ENCODE data around the gene SPATS2.

Gene SPATS2

GRCh38 chr12:49440035-49440434 lies 72.8 kb downstream of the SPATS2 start:
- no peaks in the 10 kb centered on the region for H3K9me3 ChIP-seq (ENCODE audit: control insufficient read depth, low read length)
- 88% methylated on average over 1 of the region's 2 CpGs; no CpG with 5 or more reads in 1 of the 2 experiments for WGBS, 2 experiments (ENCODE audit: insufficient coverage in 2 of 2)
- no peaks in the 10 kb centered on the region for H3K4me1 ChIP-seq (ENCODE audit: control insufficient read depth, insufficient read depth, low read length, poor library complexity, severe bottlenecking)
- H3K4me3 ChIP-seq (ENCODE audit: extremely low read depth, insufficient read depth, low read length, poor library complexity, severe bottlenecking) = no peak overlapping the region
- no peak overlapping the region for H3K27ac ChIP-seq (ENCODE audit: low read depth, low read length, severe bottlenecking)
- peaks cover 7% of the 10 kb centered on the region for H3K36me3 ChIP-seq (ENCODE audit: control insufficient read depth, insufficient read depth, low read length)

GRCh38 chr12:49442915-49443314 lies 75.7 kb downstream of the SPATS2 start:
- Histone ChIP-seq H3K9me3 (ENCODE audit: control insufficient read depth, low read length) (peaks cover 6% of the 10 kb centered on the region), H3K27ac (ENCODE audit: low read depth, low read length, severe bottlenecking) (no peak overlapping the region), H3K36me3 (ENCODE audit: control insufficient read depth, insufficient read depth, low read length) (peaks cover 12% of the 10 kb centered on the region), H3K4me3 (ENCODE audit: extremely low read depth, insufficient read depth, low read length, poor library complexity, severe bottlenecking) (no peak overlapping the region), H3K4me1 (ENCODE audit: control insufficient read depth, insufficient read depth, low read length, poor library complexity, severe bottlenecking) (no peaks in the 10 kb centered on the region)
- no CpG with 5 or more reads among the region's 1 CpG for WGBS, 2 experiments (ENCODE audit: insufficient coverage in 2 of 2)

- no peak overlapping the region for H3K4me3 ChIP-seq (ENCODE audit: extremely low read depth, insufficient read depth, low read length, poor library complexity, severe bottlenecking)
- H3K36me3 ChIP-seq (ENCODE audit: control insufficient read depth, insufficient read depth, low read length) = peaks cover 12% of the 10 kb centered on the region
- H3K9me3 ChIP-seq (ENCODE audit: control insufficient read depth, low read length) = peaks cover 6% of the 10 kb centered on the region
- no peak overlapping the region for H3K27ac ChIP-seq (ENCODE audit: low read depth, low read length, severe bottlenecking)
- WGBS, 2 experiments (ENCODE audit: insufficient coverage in 2 of 2) = 77 to 100% methylated on average over 2 to 3 of the region's 4 CpGs
- H3K4me1 ChIP-seq (ENCODE audit: control insufficient read depth, insufficient read depth, low read length, poor library complexity, severe bottlenecking) = no peaks in the 10 kb centered on the region
Measured at GRCh38 chr12:49446571-49446970, 79.3 kb downstream of the SPATS2 start.

- WGBS, 2 experiments (ENCODE audit: insufficient coverage in 2 of 2) = 79 to 100% methylated on average over 1 to 2 of the region's 3 CpGs
- no peaks in the 10 kb centered on the region for H3K4me1 ChIP-seq (ENCODE audit: control insufficient read depth, insufficient read depth, low read length, poor library complexity, severe bottlenecking)
- no peak overlapping the region for H3K4me3 ChIP-seq (ENCODE audit: extremely low read depth, insufficient read depth, low read length, poor library complexity, severe bottlenecking)
- no peak overlapping the region for H3K27ac ChIP-seq (ENCODE audit: low read depth, low read length, severe bottlenecking)
- peaks cover 6% of the 10 kb centered on the region for H3K9me3 ChIP-seq (ENCODE audit: control insufficient read depth, low read length)
- H3K36me3 ChIP-seq (ENCODE audit: control insufficient read depth, insufficient read depth, low read length) = peaks cover 5% of the 10 kb centered on the region
Measured at GRCh38 chr12:49448858-49449257, 81.6 kb downstream of the SPATS2 start.

- WGBS, 2 experiments (ENCODE audit: insufficient coverage in 2 of 2) = 93 to 94% methylated on average over 3 of the region's 3 CpGs
- H3K9me3 ChIP-seq (ENCODE audit: control insufficient read depth, low read length) = peaks cover under 1% of the 10 kb centered on the region
- H3K27ac ChIP-seq (ENCODE audit: low read depth, low read length, severe bottlenecking) = no peak overlapping the region
- H3K4me1 ChIP-seq (ENCODE audit: control insufficient read depth, insufficient read depth, low read length, poor library complexity, severe bottlenecking) = no peaks in the 10 kb centered on the region
- H3K4me3 ChIP-seq (ENCODE audit: extremely low read depth, insufficient read depth, low read length, poor library complexity, severe bottlenecking) = no peak overlapping the region
- H3K36me3 ChIP-seq (ENCODE audit: control insufficient read depth, insufficient read depth, low read length) = no peaks in the 10 kb centered on the region
Measured at GRCh38 chr12:49451468-49452259, 84.4 kb downstream of the SPATS2 start.

GRCh38 chr12:49455501-49455900 lies 88.2 kb downstream of the SPATS2 start:
- Histone ChIP-seq H3K4me1 (ENCODE audit: control insufficient read depth, insufficient read depth, low read length, poor library complexity, severe bottlenecking) (no peaks in the 10 kb centered on the region), H3K27ac (ENCODE audit: low read depth, low read length, severe bottlenecking) (no peak overlapping the region), H3K9me3 (ENCODE audit: control insufficient read depth, low read length) (no peaks in the 10 kb centered on the region), H3K36me3 (ENCODE audit: control insufficient read depth, insufficient read depth, low read length) (no peaks in the 10 kb centered on the region), H3K4me3 (ENCODE audit: extremely low read depth, insufficient read depth, low read length, poor library complexity, severe bottlenecking) (no peak overlapping the region)
- 88 to 100% methylated on average over 4 to 5 of the region's 6 CpGs for WGBS, 2 experiments (ENCODE audit: insufficient coverage in 2 of 2)

GRCh38 chr12:49456131-49456679 lies 88.9 kb downstream of the SPATS2 start:
- peaks cover 6% of the 10 kb centered on the region for H3K4me1 ChIP-seq (ENCODE audit: control insufficient read depth, insufficient read depth, low read length, poor library complexity, severe bottlenecking)
- H3K27ac ChIP-seq (ENCODE audit: low read depth, low read length, severe bottlenecking) = no peak overlapping the region
- H3K9me3 ChIP-seq (ENCODE audit: control insufficient read depth, low read length) = no peaks in the 10 kb centered on the region
- H3K4me3 ChIP-seq (ENCODE audit: extremely low read depth, insufficient read depth, low read length, poor library complexity, severe bottlenecking) = no peak overlapping the region
- no peaks in the 10 kb centered on the region for H3K36me3 ChIP-seq (ENCODE audit: control insufficient read depth, insufficient read depth, low read length)
- 95 to 100% methylated on average over 2 of the region's 2 CpGs for WGBS, 2 experiments (ENCODE audit: insufficient coverage in 2 of 2)

- Histone ChIP-seq H3K9me3 (ENCODE audit: control insufficient read depth, low read length) (no peaks in the 10 kb centered on the region), H3K4me1 (ENCODE audit: control insufficient read depth, insufficient read depth, low read length, poor library complexity, severe bottlenecking) (peaks cover 6% of the 10 kb centered on the region), H3K4me3 (ENCODE audit: extremely low read depth, insufficient read depth, low read length, poor library complexity, severe bottlenecking) (no peak overlapping the region), H3K27ac (ENCODE audit: low read depth, low read length, severe bottlenecking) (no peak overlapping the region), H3K36me3 (ENCODE audit: control insufficient read depth, insufficient read depth, low read length) (peaks cover 10% of the 10 kb centered on the region)
- 97 to 100% methylated on average over 3 of the region's 3 CpGs for WGBS, 2 experiments (ENCODE audit: insufficient coverage in 2 of 2)
Measured at GRCh38 chr12:49458816-49459215, 91.6 kb downstream of the SPATS2 start.

GRCh38 chr12:49461221-49461620 lies 94.0 kb downstream of the SPATS2 start:
- no peaks in the 10 kb centered on the region for H3K9me3 ChIP-seq (ENCODE audit: control insufficient read depth, low read length)
- peaks cover 12% of the 10 kb centered on the region for H3K36me3 ChIP-seq (ENCODE audit: control insufficient read depth, insufficient read depth, low read length)
- no peak overlapping the region for H3K27ac ChIP-seq (ENCODE audit: low read depth, low read length, severe bottlenecking)
- H3K4me1 ChIP-seq (ENCODE audit: control insufficient read depth, insufficient read depth, low read length, poor library complexity, severe bottlenecking) = peaks cover 6% of the 10 kb centered on the region
- WGBS, 2 experiments (ENCODE audit: insufficient coverage in 2 of 2) = no CpG with 5 or more reads among the region's 1 CpG
- H3K4me3 ChIP-seq (ENCODE audit: extremely low read depth, insufficient read depth, low read length, poor library complexity, severe bottlenecking) = no peak overlapping the region

- H3K27ac ChIP-seq (ENCODE audit: low read depth, low read length, severe bottlenecking) = no peak overlapping the region
- H3K9me3 ChIP-seq (ENCODE audit: control insufficient read depth, low read length) = no peaks in the 10 kb centered on the region
- H3K4me3 ChIP-seq (ENCODE audit: extremely low read depth, insufficient read depth, low read length, poor library complexity, severe bottlenecking) = no peak overlapping the region
- WGBS, 2 experiments (ENCODE audit: insufficient coverage in 2 of 2) = 91 to 94% methylated on average over 10 of the region's 11 CpGs
- peaks cover 6% of the 10 kb centered on the region for H3K4me1 ChIP-seq (ENCODE audit: control insufficient read depth, insufficient read depth, low read length, poor library complexity, severe bottlenecking)
- peaks cover 12% of the 10 kb centered on the region for H3K36me3 ChIP-seq (ENCODE audit: control insufficient read depth, insufficient read depth, low read length)
Measured at GRCh38 chr12:49462083-49462744, 95.0 kb downstream of the SPATS2 start.

GRCh38 chr12:49465132-49465531 lies 97.9 kb downstream of the SPATS2 start:
- no peaks in the 10 kb centered on the region for H3K9me3 ChIP-seq (ENCODE audit: control insufficient read depth, low read length)
- H3K4me3 ChIP-seq (ENCODE audit: extremely low read depth, insufficient read depth, low read length, poor library complexity, severe bottlenecking) = no peak overlapping the region
- H3K4me1 ChIP-seq (ENCODE audit: control insufficient read depth, insufficient read depth, low read length, poor library complexity, severe bottlenecking) = peaks cover 6% of the 10 kb centered on the region
- no CpG with 5 or more reads among the region's 2 CpGs for WGBS, 2 experiments (ENCODE audit: insufficient coverage in 2 of 2)
- no peak overlapping the region for H3K27ac ChIP-seq (ENCODE audit: low read depth, low read length, severe bottlenecking)
- peaks cover 15% of the 10 kb centered on the region for H3K36me3 ChIP-seq (ENCODE audit: control insufficient read depth, insufficient read depth, low read length)

All from mesodermal cell (in vitro differentiated cells).